Vagina (tissue), 2 donors: ENCODE results near the gene NR1H4. TPM values are rescaled to one million over a fixed set of nuclear protein-coding genes. Genes with fewer than 3 reads are reported as not detected.

Source experiments
- DNase-seq, 2 donors: peaks; one replicate each; pipeline ENCODE4 v3.0.0-alpha.2; 2017; ENCODE audit errors: extremely low spot score in 2 of 2
- H3K27ac ChIP-seq: fragments of 200-600 bp; sonication (generic); one replicate; pipeline ENCODE4 v1.5.1; 2019
- H3K27me3 ChIP-seq: fragments of 200-600 bp; sonication (generic); one replicate; pipeline ENCODE4 v1.5.1; 2019
- H3K36me3 ChIP-seq, 2 donors: fragments of 200-600 bp; sonication (generic); one replicate each; pipeline ENCODE4 v1.5.1; 2017 to 2019
- H3K4me1 ChIP-seq: fragments of 200-600 bp; sonication (generic); one replicate; pipeline ENCODE4 v1.5.1; 2019
- H3K4me3 ChIP-seq, 2 donors: fragments of 200-600 bp; sonication (generic); 1 replicate in 1 of 2; 2 replicates in 1 of 2; pipeline ENCODE4 v1.5.1; 2016 to 2019
- H3K9me3 ChIP-seq: fragments of 200-600 bp; sonication (generic); one replicate; pipeline ENCODE4 v1.5.1; 2019
- CTCF ChIP-seq, 3 experiments: fragments of 450-650 bp in 2 of 3; fragments of 200-600 bp in 1 of 3; sonication (generic) in 1 of 3; IDR thresholded peaks; one replicate each; pipeline ENCODE4 v1.5.1; 2017 to 2019; ENCODE audit warnings: antibody characterized with exemption in 3 of 3, mild to moderate bottlenecking in 2 of 3, moderate library complexity in 2 of 3
- POLR2A ChIP-seq, 2 donors: fragments of 450-650 bp; IDR thresholded peaks; one replicate each; pipeline ENCODE4 v1.6.1; 2017; ENCODE audit warnings: antibody characterized with exemption in 2 of 2, mild to moderate bottlenecking in 2 of 2, moderate library complexity in 2 of 2
- POLR2AphosphoS5 ChIP-seq, 2 donors: sonication (generic); formaldehyde crosslinking; IDR thresholded peaks; one replicate each; pipeline ENCODE4 v1.9.0; 2017; ENCODE audit warnings: antibody characterized with exemption in 2 of 2, mild to moderate bottlenecking in 2 of 2, low read depth in 1 of 2; ENCODE audit not compliant: insufficient read depth in 1 of 2
- intact Hi-C: fragments of 100-400 bp; cut with DNase I; formaldehyde crosslinking; loops from one replicate; pipeline ENCODE4 v1.15.1; 2023
- total RNA-seq: library from RNA; depleted of rRNA; stranded (reverse); fragments of >200 nt; gene quantifications from one replicate; pipeline ENCODE4 v1.2.3, GENCODE V29; 2016

The NR1H4 gene
- total RNA-seq, 1 donor from 2014 or later, result not detected

GRCh38 chr12:100455896-100456295, 17.8 kb upstream of the NR1H4 start:
- intact Hi-C loops, result no loop called here
- no peak overlapping the region for H3K27ac ChIP-seq
- TF ChIP-seq POLR2A (IDR thresholded peaks at IDR 0.05) (no peak), CTCF (IDR thresholded peaks at IDR 0.05) (no peak), POLR2AphosphoS5 (IDR thresholded peaks at IDR 0.05; ENCODE audit: insufficient read depth in 1 of 2, low read depth in 1 of 2) (no peak)
- no peaks in the 10 kb centered on the region for H3K27me3 ChIP-seq
- no peaks in the 10 kb centered on the region for H3K9me3 ChIP-seq
- no peaks in the 10 kb centered on the region for H3K4me1 ChIP-seq
- DNase-seq, result no peak
- H3K4me3 ChIP-seq, result no peak overlapping the region
- H3K36me3 ChIP-seq, result no peaks in the 10 kb centered on the region

GRCh38 chr12:100458191-100458590, 15.5 kb upstream of the NR1H4 start:
- no peaks in the 10 kb centered on the region for H3K27me3 ChIP-seq
- no peaks in the 10 kb centered on the region for H3K36me3 ChIP-seq
- intact Hi-C loops, result no loop called here
- H3K4me1 ChIP-seq, result no peaks in the 10 kb centered on the region
- TF ChIP-seq POLR2A (IDR thresholded peaks at IDR 0.05) (no peak), POLR2AphosphoS5 (IDR thresholded peaks at IDR 0.05; ENCODE audit: insufficient read depth in 1 of 2, low read depth in 1 of 2) (no peak), CTCF (IDR thresholded peaks at IDR 0.05) (no peak)
- no peaks in the 10 kb centered on the region for H3K9me3 ChIP-seq
- no peak for DNase-seq
- H3K27ac ChIP-seq, result no peak overlapping the region
- no peak overlapping the region for H3K4me3 ChIP-seq

GRCh38 chr12:100460702-100461101, 13.0 kb upstream of the NR1H4 start:
- TF ChIP-seq CTCF (IDR thresholded peaks at IDR 0.05), result no peak
- TF ChIP-seq POLR2A (IDR thresholded peaks at IDR 0.05), result no peak
- TF ChIP-seq POLR2AphosphoS5 (IDR thresholded peaks at IDR 0.05; ENCODE audit: insufficient read depth in 1 of 2, low read depth in 1 of 2), result no peak
- no peak for DNase-seq
- Histone ChIP-seq H3K27ac (no peak overlapping the region), H3K27me3 (no peaks in the 10 kb centered on the region), H3K9me3 (no peaks in the 10 kb centered on the region), H3K36me3 (no peaks in the 10 kb centered on the region), H3K4me3 (no peak overlapping the region), H3K4me1 (no peaks in the 10 kb centered on the region)
- intact Hi-C loops, result no loop called here

- H3K4me1 ChIP-seq, result no peaks in the 10 kb centered on the region
- H3K9me3 ChIP-seq, result no peaks in the 10 kb centered on the region
- no peaks in the 10 kb centered on the region for H3K36me3 ChIP-seq
- H3K4me3 ChIP-seq, result no peak overlapping the region
- H3K27ac ChIP-seq, result no peak overlapping the region
- TF ChIP-seq CTCF (IDR thresholded peaks at IDR 0.05) (no peak), POLR2A (IDR thresholded peaks at IDR 0.05) (no peak), POLR2AphosphoS5 (IDR thresholded peaks at IDR 0.05; ENCODE audit: insufficient read depth in 1 of 2, low read depth in 1 of 2) (no peak)
- H3K27me3 ChIP-seq, result no peaks in the 10 kb centered on the region
- intact Hi-C loops, result no loop called here
- no peak for DNase-seq
Measured at GRCh38 chr12:100461330-100461973, 12.2 kb upstream of the NR1H4 start.

- intact Hi-C loops, result no loop called here
- H3K4me3 ChIP-seq, result no peak overlapping the region
- DNase-seq, result no peak
Measured at GRCh38 chr12:100463661-100464060, 10.0 kb upstream of the NR1H4 start.

More at GRCh38 chr12:100463661-100464060, 10.0 kb upstream of the NR1H4 start:
- Histone ChIP-seq H3K9me3 (no peaks in the 10 kb centered on the region), H3K4me1 (no peaks in the 10 kb centered on the region), H3K27ac (no peak overlapping the region), H3K36me3 (no peaks in the 10 kb centered on the region), H3K27me3 (no peaks in the 10 kb centered on the region)
- TF ChIP-seq POLR2AphosphoS5 (IDR thresholded peaks at IDR 0.05; ENCODE audit: insufficient read depth in 1 of 2, low read depth in 1 of 2) (no peak), CTCF (IDR thresholded peaks at IDR 0.05) (no peak), POLR2A (IDR thresholded peaks at IDR 0.05) (no peak)
